Colonic mucosa (tissue), 4 donors: ENCODE data around the gene SMIM35. TPM values are rescaled to one million over a fixed set of nuclear protein-coding genes. Genes with fewer than 3 reads are reported as not detected.

Experiments used
- DNase-seq: peaks from one replicate; pipeline ENCODE4 v3.0.0-alpha.2; 2020
- H3K27ac ChIP-seq: fragments of 200-600 bp; one replicate; pipeline ENCODE4 v1.8.0; 2021
- H3K27me3 ChIP-seq: fragments of 200-600 bp; one replicate; pipeline ENCODE4 v1.8.0; 2021
- H3K36me3 ChIP-seq: fragments of 200-600 bp; one replicate; pipeline ENCODE4 v1.8.0; 2021
- H3K4me1 ChIP-seq: fragments of 200-600 bp; one replicate; pipeline ENCODE4 v1.8.0; 2021; ENCODE audit warnings: mild to moderate bottlenecking
- H3K4me3 ChIP-seq: fragments of 200-600 bp; one replicate; pipeline ENCODE4 v1.8.0; 2021
- H3K9ac ChIP-seq, 2 donors: one replicate each; pipeline ENCODE4 v1.7.0; 2013; ENCODE audit warnings: control low read depth in 2 of 2, low read depth in 2 of 2, low read length in 2 of 2
- H3K9me3 ChIP-seq: fragments of 200-600 bp; one replicate; pipeline ENCODE4 v1.8.0; 2021
- CTCF ChIP-seq: fragments of 200-600 bp; IDR thresholded peaks from one replicate; pipeline ENCODE4 v1.8.0; 2022; ENCODE audit warnings: antibody characterized with exemption, mild to moderate bottlenecking
- intact Hi-C: fragments of 100-400 bp; cut with DNase I; formaldehyde crosslinking; loops from one replicate; pipeline ENCODE4 v1.14.1; 2022
- total RNA-seq, 2 donors: library from RNA; stranded (reverse); fragmentation: NEBNext Ultra II Directional in 1 of 2; extraction: Animal tissue kit (Norgen Biotek cat#: 25700) in 1 of 2; gene quantifications; one replicate each; pipeline ENCODE4 v1.2.1, GENCODE V29; 2021
- donor health status: healthy.
- donor health status: DM: no; HTN: no; CAD: no.
- donor health status: DM: no; HTN: no; CAD: no.

Gene SMIM35
- total RNA-seq, 2 donors from 2014 or later = not detected

- Histone ChIP-seq H3K36me3 (no peaks in the 10 kb centered on the region), H3K4me1 (no peaks in the 10 kb centered on the region), H3K4me3 (no peak overlapping the region), H3K9ac (no peak overlapping the region), H3K27me3 (no peaks in the 10 kb centered on the region), H3K9me3 (no peaks in the 10 kb centered on the region), H3K27ac (no peak overlapping the region)
- no peak for DNase-seq
- TF ChIP-seq CTCF = no peak
- intact Hi-C loops = no loop called here
Observed at GRCh38 chr11:117958949-117959348, 127.8 kb downstream of the SMIM35 start.

Other genes starting within 250 kb of the SMIM35 start
- gene FXYD6, start 210.3 kb downstream of the SMIM35 start, total RNA-seq = 10 to 100 TPM in 1 of 2 donors, 1 to 10 TPM in 1; 6.4 to 29.8 TPM
- 1 to 10 TPM; 1.5 to 1.6 TPM for gene TMPRSS13, start 157.6 kb downstream of the SMIM35 start, total RNA-seq
- gene IL10RA, start 100.6 kb downstream of the SMIM35 start, total RNA-seq = 1 to 10 TPM; 4.4 to 9.8 TPM
- 100 to 1,000 TPM; 309 to 344 TPM for gene TMPRSS4, start 9.9 kb downstream of the SMIM35 start, total RNA-seq
- 1 to 10 TPM in 1 of 2 donors, under 1 TPM in 1; 0.59 to 1.5 TPM for gene SCN4B, start 65.9 kb upstream of the SMIM35 start, total RNA-seq
- under 1 TPM; 0.12 to 0.45 TPM for gene SCN2B, start 89.7 kb upstream of the SMIM35 start, total RNA-seq
- 10 to 100 TPM in 1 of 2 donors, 1 to 10 TPM in 1; 3.3 to 12.0 TPM for gene JAML, start 138.0 kb upstream of the SMIM35 start, total RNA-seq
- 10 to 100 TPM; 10.9 to 27.8 TPM for gene MPZL3, start 165.4 kb upstream of the SMIM35 start, total RNA-seq
- gene MPZL2, start 177.3 kb upstream of the SMIM35 start, total RNA-seq = 100 to 1,000 TPM in 1 of 2 donors, 10 to 100 TPM in 1; 58.8 to 114 TPM
- 1 to 10 TPM; 4.3 to 5.7 TPM for gene CD3E, start 217.8 kb upstream of the SMIM35 start, total RNA-seq